Neural cell (in vitro differentiated cells): ENCODE data around the gene CHRM3. TPM values are rescaled to one million over a fixed set of nuclear protein-coding genes. Genes with fewer than 3 reads are reported as not detected.

Experiments used
- H2AFZ ChIP-seq: fragments of 200-600, 300-800 bp; sonication (generic), shearing (Covaris generic); 2 replicates; pipeline ENCODE4 v1.6.0; 2014; ENCODE audit warnings: low read depth, mild to moderate bottlenecking, antibody characterized with exemption, low read length, moderate library complexity
- H3F3A ChIP-seq: fragments of 200-600 bp; shearing (Covaris generic); 2 replicates; pipeline ENCODE4 v1.6.1; 2016; ENCODE audit warnings: mild to moderate bottlenecking, moderate library complexity, mixed read lengths, antibody characterized with exemption, low read length; ENCODE audit not compliant: insufficient read depth, poor library complexity, severe bottlenecking
- H3K27ac ChIP-seq: fragments of 200-600, 300-800 bp; sonication (generic), shearing (Covaris generic); 2 replicates; pipeline ENCODE4 v1.5.1; 2014; ENCODE audit warnings: mild to moderate bottlenecking, low read length, moderate library complexity
- H3K27me3 ChIP-seq: fragments of 300-800, 200-600 bp; sonication (generic), shearing (Covaris generic); 2 replicates; pipeline ENCODE4 v1.6.0; 2014; ENCODE audit warnings: mild to moderate bottlenecking, low read depth, low read length, moderate library complexity; ENCODE audit not compliant: insufficient read depth
- H3K36me3 ChIP-seq: fragments of 300-800, 200-600 bp; sonication (generic), shearing (Covaris generic); 2 replicates; pipeline ENCODE4 v1.5.1; 2014; ENCODE audit warnings: mild to moderate bottlenecking, antibody characterized with exemption, low read length, moderate library complexity; ENCODE audit not compliant: insufficient read depth
- H3K4me2 ChIP-seq: fragments of 300-800, 200-600 bp; sonication (generic), shearing (Covaris generic); 2 replicates; pipeline ENCODE4 v1.6.0; 2014; ENCODE audit warnings: mild to moderate bottlenecking, low read length
- H3K4me3 ChIP-seq: fragments of 300-800, 200-600 bp; sonication (generic), shearing (Covaris generic); 2 replicates; pipeline ENCODE4 v1.5.1; 2014; ENCODE audit warnings: mild to moderate bottlenecking, low read length, moderate library complexity
- H3K79me2 ChIP-seq: fragments of 200-600 bp; shearing (Covaris generic); replicated peaks from 2 replicates; pipeline ENCODE4 v1.6.0; 2014; ENCODE audit warnings: mild to moderate bottlenecking, low read length, moderate library complexity; ENCODE audit not compliant: insufficient read depth
- H3K9ac ChIP-seq: fragments of 300-800, 200-600 bp; sonication (generic), shearing (Covaris generic); 2 replicates; pipeline ENCODE4 v1.6.1; 2016; ENCODE audit warnings: mild to moderate bottlenecking, low read length, mixed read lengths
- H3K9me2 ChIP-seq: fragments of 200-600 bp; shearing (Covaris generic); 2 replicates; pipeline ENCODE4 v1.6.1; 2016; ENCODE audit warnings: mild to moderate bottlenecking, low read length, mixed read lengths; ENCODE audit not compliant: insufficient read depth
- H3K9me3 ChIP-seq: fragments of 200-600, 300-800 bp; sonication (generic), shearing (Covaris generic); 2 replicates; pipeline ENCODE4 v1.6.1; 2016; ENCODE audit warnings: mild to moderate bottlenecking, mixed run types, low read length, moderate library complexity, mixed read lengths
- H4K20me1 ChIP-seq: fragments of 200-600 bp; shearing (Covaris generic); 2 replicates; pipeline ENCODE4 v1.6.1; 2016; ENCODE audit warnings: mild to moderate bottlenecking, mixed run types; ENCODE audit not compliant: insufficient read depth
- EP300 ChIP-seq: fragments of 450-650 bp; conservative IDR thresholded peaks from 2 replicates; pipeline ENCODE4 v1.6.1; 2014; ENCODE audit warnings: antibody characterized with exemption, mild to moderate bottlenecking, moderate library complexity; ENCODE audit not compliant: poor library complexity, severe bottlenecking
- EZH2 ChIP-seq: fragments of 200-600, 300-800 bp; shearing (Covaris generic), sonication (generic); IDR thresholded peaks from 2 replicates; pipeline ENCODE4 v1.6.1; 2014; ENCODE audit warnings: antibody characterized with exemption, low read length, borderline replicate concordance, mild to moderate bottlenecking; ENCODE audit not compliant: insufficient read depth, poor library complexity, severe bottlenecking
- MXI1 ChIP-seq: fragments of 450-650 bp; conservative IDR thresholded peaks from 2 replicates; pipeline ENCODE4 v1.6.1; 2014; ENCODE audit warnings: antibody characterized with exemption, mild to moderate bottlenecking; ENCODE audit not compliant: poor library complexity, severe bottlenecking
- POLR2AphosphoS5 ChIP-seq: IDR thresholded peaks from 2 replicates; pipeline ENCODE4 v1.6.1; 2012
- RAD21 ChIP-seq: fragments of 450-650 bp; conservative IDR thresholded peaks from 2 replicates; pipeline ENCODE4 v1.6.1; 2014; ENCODE audit warnings: antibody characterized with exemption, mild to moderate bottlenecking, moderate library complexity
- SMC3 ChIP-seq: fragments of 450-650 bp; conservative IDR thresholded peaks from 2 replicates; pipeline ENCODE4 v1.6.1; 2014; ENCODE audit warnings: antibody characterized with exemption, mild to moderate bottlenecking, moderate library complexity; ENCODE audit not compliant: poor library complexity
- TAF1 ChIP-seq: IDR thresholded peaks from 2 replicates; pipeline ENCODE4 v1.6.1; 2012; ENCODE audit warnings: low read depth
- polyA minus RNA-seq: library from RNA; depleted of rRNA, polyadenylated mRNA; stranded (reverse); fragments of >200 nt; gene quantifications from 2 replicates; pipeline ENCODE4 v1.2.3, GENCODE V29; 2014
- polyA plus RNA-seq: library from polyadenylated mRNA; depleted of rRNA; stranded (reverse); fragments of >200 nt; gene quantifications from 2 replicates; pipeline ENCODE4 v1.2.3, GENCODE V29; 2014
- TF ChIP-seq, protein P1 (sequence below): IDR thresholded peaks from 2 replicates; pipeline ENCODE4 v1.6.1; 2012; ENCODE audit warnings: borderline replicate concordance
- TF ChIP-seq, protein P2 (sequence below): fragments of 450-650 bp; IDR thresholded peaks from 2 replicates; pipeline ENCODE4 v1.5.1; 2014; ENCODE audit warnings: antibody characterized with exemption, mild to moderate bottlenecking, moderate library complexity; ENCODE audit not compliant: poor library complexity, severe bottlenecking

Gene CHRM3
- polyA plus RNA-seq (0.16 and 0.34 TPM in 2 replicates), polyA minus RNA-seq (3.7 and 5.4 TPM in 2 replicates)

DNA sequence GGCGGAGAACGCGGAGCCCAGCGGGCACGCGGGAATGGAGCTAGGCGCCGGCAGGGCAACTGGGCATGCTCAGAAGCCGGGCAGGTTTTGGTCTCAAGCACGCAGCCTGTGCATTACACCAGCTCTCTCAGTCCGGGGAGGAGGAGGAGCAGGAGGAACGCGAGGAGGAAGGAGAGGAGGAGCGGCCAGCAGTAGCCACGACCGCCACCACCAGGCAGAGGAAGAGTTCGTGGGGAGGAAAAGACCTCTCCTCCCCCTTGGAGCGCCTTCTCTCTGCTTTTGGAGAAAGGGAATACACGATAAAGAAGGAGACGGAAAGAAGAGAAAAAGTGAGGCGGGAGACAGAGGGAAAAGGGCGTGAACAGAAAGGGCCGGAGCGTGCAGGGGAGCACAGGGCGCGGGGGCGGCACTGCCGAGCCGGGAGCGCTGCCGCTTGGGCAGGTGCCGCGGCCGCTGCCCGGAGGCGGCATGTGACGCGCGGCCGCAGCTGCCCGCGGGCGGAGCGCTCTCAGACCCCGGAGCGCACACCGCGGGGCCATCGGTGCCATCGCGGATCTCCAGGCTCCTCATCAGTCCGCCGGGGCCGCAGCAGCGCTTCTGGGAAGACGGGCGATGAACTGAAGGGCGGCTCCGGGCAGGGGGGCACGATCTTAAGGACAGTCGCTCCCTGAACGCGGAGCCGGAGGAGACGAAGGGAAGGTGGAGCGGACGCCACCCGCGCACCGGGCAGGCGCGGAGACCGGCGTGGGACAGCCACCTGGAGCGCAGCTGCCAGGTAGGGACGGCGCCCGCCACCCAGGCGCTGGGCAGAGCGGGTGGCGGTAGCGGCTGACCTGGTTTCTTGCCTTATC lies at the start of gene CHRM3:
TSS of gene CHRM3 (plus strand) at position 116 of the 851 bp plus-strand sequence. CDS start 520,884 bp downstream, outside the sequence.
- Histone ChIP-seq H3K27ac (no peak within 1 kb of the TSS), H3K9ac (peak within 1 kb of the TSS; percentile 50)
- TF ChIP-seq RAD21 (peak; percentile 67), MXI1 (peak; percentile 21), TAF1 (no peak), SMC3 (peak; percentile 55), EP300 (no peak), POLR2AphosphoS5 (no peak), EZH2 (peak; percentile 66)
- TF ChIP-seq, protein P1, sequence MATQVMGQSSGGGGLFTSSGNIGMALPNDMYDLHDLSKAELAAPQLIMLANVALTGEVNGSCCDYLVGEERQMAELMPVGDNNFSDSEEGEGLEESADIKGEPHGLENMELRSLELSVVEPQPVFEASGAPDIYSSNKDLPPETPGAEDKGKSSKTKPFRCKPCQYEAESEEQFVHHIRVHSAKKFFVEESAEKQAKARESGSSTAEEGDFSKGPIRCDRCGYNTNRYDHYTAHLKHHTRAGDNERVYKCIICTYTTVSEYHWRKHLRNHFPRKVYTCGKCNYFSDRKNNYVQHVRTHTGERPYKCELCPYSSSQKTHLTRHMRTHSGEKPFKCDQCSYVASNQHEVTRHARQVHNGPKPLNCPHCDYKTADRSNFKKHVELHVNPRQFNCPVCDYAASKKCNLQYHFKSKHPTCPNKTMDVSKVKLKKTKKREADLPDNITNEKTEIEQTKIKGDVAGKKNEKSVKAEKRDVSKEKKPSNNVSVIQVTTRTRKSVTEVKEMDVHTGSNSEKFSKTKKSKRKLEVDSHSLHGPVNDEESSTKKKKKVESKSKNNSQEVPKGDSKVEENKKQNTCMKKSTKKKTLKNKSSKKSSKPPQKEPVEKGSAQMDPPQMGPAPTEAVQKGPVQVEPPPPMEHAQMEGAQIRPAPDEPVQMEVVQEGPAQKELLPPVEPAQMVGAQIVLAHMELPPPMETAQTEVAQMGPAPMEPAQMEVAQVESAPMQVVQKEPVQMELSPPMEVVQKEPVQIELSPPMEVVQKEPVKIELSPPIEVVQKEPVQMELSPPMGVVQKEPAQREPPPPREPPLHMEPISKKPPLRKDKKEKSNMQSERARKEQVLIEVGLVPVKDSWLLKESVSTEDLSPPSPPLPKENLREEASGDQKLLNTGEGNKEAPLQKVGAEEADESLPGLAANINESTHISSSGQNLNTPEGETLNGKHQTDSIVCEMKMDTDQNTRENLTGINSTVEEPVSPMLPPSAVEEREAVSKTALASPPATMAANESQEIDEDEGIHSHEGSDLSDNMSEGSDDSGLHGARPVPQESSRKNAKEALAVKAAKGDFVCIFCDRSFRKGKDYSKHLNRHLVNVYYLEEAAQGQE, result no peak
- TF ChIP-seq, protein P2, sequence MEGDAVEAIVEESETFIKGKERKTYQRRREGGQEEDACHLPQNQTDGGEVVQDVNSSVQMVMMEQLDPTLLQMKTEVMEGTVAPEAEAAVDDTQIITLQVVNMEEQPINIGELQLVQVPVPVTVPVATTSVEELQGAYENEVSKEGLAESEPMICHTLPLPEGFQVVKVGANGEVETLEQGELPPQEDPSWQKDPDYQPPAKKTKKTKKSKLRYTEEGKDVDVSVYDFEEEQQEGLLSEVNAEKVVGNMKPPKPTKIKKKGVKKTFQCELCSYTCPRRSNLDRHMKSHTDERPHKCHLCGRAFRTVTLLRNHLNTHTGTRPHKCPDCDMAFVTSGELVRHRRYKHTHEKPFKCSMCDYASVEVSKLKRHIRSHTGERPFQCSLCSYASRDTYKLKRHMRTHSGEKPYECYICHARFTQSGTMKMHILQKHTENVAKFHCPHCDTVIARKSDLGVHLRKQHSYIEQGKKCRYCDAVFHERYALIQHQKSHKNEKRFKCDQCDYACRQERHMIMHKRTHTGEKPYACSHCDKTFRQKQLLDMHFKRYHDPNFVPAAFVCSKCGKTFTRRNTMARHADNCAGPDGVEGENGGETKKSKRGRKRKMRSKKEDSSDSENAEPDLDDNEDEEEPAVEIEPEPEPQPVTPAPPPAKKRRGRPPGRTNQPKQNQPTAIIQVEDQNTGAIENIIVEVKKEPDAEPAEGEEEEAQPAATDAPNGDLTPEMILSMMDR, result peak; percentile 56

DNA sequence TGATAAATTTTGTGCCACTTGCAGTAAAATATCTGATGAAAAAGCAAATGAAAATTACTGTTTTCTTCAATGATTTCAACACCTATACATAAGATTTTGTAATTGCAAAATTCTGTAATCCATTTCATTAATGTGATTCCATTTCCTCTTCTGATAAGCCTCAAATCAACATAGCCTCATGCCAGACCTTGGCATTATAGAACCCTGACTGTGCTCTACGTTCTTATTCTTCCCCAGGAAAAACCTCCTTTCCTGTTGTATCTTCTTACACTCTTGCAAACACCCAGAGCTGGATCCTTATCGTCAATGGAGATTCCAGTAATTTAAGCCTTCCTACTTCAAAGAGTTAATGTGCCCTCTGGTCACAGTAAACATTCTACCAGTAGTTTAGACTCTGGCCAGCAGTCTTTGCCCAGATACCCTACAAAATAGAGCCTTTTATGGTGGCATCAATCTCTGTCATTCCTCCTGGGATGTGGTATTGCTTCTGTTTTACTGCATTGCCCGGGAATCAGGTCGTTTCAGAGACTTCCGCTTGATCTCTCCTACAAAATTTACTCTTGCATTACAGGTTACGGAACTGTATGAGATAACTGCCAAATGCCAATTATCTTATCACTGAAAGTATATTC lies 48.5 kb upstream of the CHRM3 start:
- no peak for TF ChIP-seq POLR2AphosphoS5
- TF ChIP-seq EP300, result no peak
- TF ChIP-seq, protein P2, result no peak
- TF ChIP-seq, protein P1, result no peak
- no peak for TF ChIP-seq MXI1
- TF ChIP-seq TAF1, result no peak
- TF ChIP-seq EZH2, result no peak
- no peak for TF ChIP-seq RAD21
- TF ChIP-seq SMC3, result no peak
- Histone ChIP-seq H3K27ac (no peak overlapping the region), H3K4me2 (no peak overlapping the region), H2AFZ (no peak overlapping the region), H3K36me3 (no peaks in the 10 kb centered on the region), H3K9me2 (no peaks in the 10 kb centered on the region), H3K27me3 (no peaks in the 10 kb centered on the region), H3K9me3 (no peaks in the 10 kb centered on the region), H4K20me1 (no peaks in the 10 kb centered on the region), H3K79me2 (no peaks in the 10 kb centered on the region), H3K9ac (no peak overlapping the region), H3F3A (no peaks in the 10 kb centered on the region), H3K4me3 (no peak overlapping the region)

More for the DNA sequence above, at the start of gene CHRM3:
- H3K4me2 ChIP-seq, result peak within 1 kb of the TSS; percentile 86
- H3K27me3 ChIP-seq, result peaks cover 55% of the 10 kb centered on the region
- no peaks in the 10 kb centered on the region for H3F3A ChIP-seq
- no peaks in the 10 kb centered on the region for H3K36me3 ChIP-seq
- H2AFZ ChIP-seq, result no peak within 1 kb of the TSS
- no peaks in the 10 kb centered on the region for H4K20me1 ChIP-seq
- peak within 1 kb of the TSS; percentile 78 for H3K4me3 ChIP-seq
- H3K9me3 ChIP-seq, result no peaks in the 10 kb centered on the region
- H3K9me2 ChIP-seq, result no peaks in the 10 kb centered on the region
- H3K79me2 ChIP-seq, result no peaks in the 10 kb centered on the region
